Omental fat pad (tissue), 4 donors: ENCODE measurements around the gene CEBPG. TPM values are rescaled to one million over a fixed set of nuclear protein-coding genes. Genes with fewer than 3 reads are reported as not detected.

Experiments used
- ATAC-seq: fragments of 150-250 bp; one replicate; pipeline ENCODE4 v1.9.1; 2016; ENCODE audit warnings: mild to moderate bottlenecking, moderate library complexity; ENCODE audit not compliant: low FRiP score
- DNase-seq: peaks from one replicate; pipeline ENCODE4 v3.0.0-alpha.2; 2019; ENCODE audit warnings: low spot score
- total RNA-seq, 4 donors: library from RNA; depleted of rRNA; stranded (reverse); fragments of >200 nt; gene quantifications; one replicate each; pipeline ENCODE4 v1.1.0, GENCODE V29; 2016
- TF ChIP-seq, protein P1 (sequence below), 3 donors: fragments of 450-650 bp; IDR thresholded peaks; one replicate each; pipeline ENCODE4 v1.5.1; 2016 to 2017; ENCODE audit warnings: antibody characterized with exemption in 3 of 3, mild to moderate bottlenecking in 3 of 3, moderate library complexity in 2 of 3

Gene CEBPG
- total RNA-seq, 4 donors from 2014 or later = 19.4 to 41.1 (median 30.0) TPM

- ATAC-seq (no peak), DNase-seq (no peak)
- TF ChIP-seq, protein P1, sequence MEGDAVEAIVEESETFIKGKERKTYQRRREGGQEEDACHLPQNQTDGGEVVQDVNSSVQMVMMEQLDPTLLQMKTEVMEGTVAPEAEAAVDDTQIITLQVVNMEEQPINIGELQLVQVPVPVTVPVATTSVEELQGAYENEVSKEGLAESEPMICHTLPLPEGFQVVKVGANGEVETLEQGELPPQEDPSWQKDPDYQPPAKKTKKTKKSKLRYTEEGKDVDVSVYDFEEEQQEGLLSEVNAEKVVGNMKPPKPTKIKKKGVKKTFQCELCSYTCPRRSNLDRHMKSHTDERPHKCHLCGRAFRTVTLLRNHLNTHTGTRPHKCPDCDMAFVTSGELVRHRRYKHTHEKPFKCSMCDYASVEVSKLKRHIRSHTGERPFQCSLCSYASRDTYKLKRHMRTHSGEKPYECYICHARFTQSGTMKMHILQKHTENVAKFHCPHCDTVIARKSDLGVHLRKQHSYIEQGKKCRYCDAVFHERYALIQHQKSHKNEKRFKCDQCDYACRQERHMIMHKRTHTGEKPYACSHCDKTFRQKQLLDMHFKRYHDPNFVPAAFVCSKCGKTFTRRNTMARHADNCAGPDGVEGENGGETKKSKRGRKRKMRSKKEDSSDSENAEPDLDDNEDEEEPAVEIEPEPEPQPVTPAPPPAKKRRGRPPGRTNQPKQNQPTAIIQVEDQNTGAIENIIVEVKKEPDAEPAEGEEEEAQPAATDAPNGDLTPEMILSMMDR (IDR thresholded peaks at IDR 0.05) = no peak
Observed at GRCh38 chr19:33349319-33350289, 23.9 kb upstream of the CEBPG start.

GRCh38 chr19:33350538-33351309 is 22.8 kb upstream of the CEBPG start:
- DNase-seq (no peak), ATAC-seq (no peak)
- TF ChIP-seq, protein P1 (IDR thresholded peaks at IDR 0.05) = no peak

GRCh38 chr19:33355535-33355934 is 18.0 kb upstream of the CEBPG start:
- ATAC-seq = no peak
- DNase-seq = no peak
- TF ChIP-seq, protein P1 (IDR thresholded peaks at IDR 0.05) = no peak

DNA sequence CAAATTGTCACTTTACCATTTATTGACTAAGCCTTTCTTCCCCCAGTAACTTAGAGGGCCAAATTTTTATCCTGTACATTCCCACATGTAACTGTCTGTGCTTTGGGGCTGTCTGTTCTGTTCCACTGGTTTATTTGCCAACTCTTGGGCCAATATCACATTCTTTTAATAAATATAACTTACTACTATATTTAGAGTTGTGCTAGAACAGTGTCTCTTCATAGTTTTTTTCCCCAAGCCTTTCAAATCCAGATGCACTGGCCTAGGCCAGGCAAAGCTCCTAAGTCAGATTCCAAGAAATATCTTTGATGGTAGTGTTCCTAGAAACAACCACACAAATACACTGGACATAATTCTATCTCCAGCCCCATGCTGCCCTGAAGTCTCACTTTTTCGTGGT is 16.0 kb upstream of the CEBPG start:
- TF ChIP-seq, protein P1 (IDR thresholded peaks at IDR 0.05) = no peak
- DNase-seq (no peak), ATAC-seq (no peak)

DNA sequence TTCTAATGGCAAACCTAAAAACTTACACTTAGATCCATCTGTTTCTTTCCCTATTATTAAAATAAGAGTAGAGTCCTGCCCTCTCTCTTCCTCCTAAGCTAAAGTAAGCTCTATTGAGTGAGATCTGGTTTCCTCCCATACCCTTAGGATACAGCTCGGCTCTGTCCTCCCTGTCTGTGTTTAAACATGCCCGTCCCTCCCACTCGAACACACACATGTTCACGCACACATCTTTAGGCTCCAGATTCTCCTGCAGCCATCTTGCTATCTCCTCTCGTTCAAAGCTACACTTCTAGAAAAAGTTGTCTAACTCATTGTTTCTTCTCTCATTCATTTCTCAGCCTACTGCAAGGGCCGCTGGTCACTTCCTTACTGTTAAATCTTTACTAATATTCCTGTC is 15.1 kb upstream of the CEBPG start:
- DNase-seq (no peak), ATAC-seq (no peak)
- TF ChIP-seq, protein P1 (IDR thresholded peaks at IDR 0.05) = no peak

- ATAC-seq (no peak), DNase-seq (no peak)
- TF ChIP-seq, protein P1 (IDR thresholded peaks at IDR 0.05) = no peak
Observed at GRCh38 chr19:33359581-33359980, 13.9 kb upstream of the CEBPG start.
